ENCODE results near the gene ZMAT3. TPM values are rescaled to one million over a fixed set of nuclear protein-coding genes. Genes with fewer than 3 reads are reported as not detected.

ZMAT3 gene
- total RNA-seq, 2 donors from 2014 or later = 31.0 to 37.9 TPM

DNA sequence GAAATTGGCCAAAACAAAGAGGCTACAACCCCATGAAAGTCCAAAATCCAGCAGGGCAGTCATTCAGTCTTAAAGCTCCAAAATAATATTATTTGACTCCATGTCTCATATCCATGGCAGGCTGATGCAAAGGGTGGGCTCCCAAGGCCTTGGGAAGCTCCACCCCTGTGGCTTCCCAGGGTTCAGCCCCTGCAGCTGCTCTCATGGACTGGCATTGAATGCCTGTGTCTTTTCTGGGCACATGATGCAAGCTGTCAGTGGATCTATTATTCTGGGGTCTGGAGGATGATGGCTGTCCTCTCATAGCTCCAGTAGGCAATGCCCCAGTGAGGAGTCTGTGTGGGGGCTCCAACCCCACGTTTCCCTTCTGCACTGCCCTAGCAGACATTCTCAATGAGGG, 81.8 kb downstream of the ZMAT3 start:
- H3K4me3 ChIP-seq = no peak overlapping the region
- peaks cover 27% of the 10 kb centered on the region for H3K9me3 ChIP-seq
- DNase-seq (ENCODE audit: low spot score) (no peak), ATAC-seq (ENCODE audit: insufficient number of reproducible peaks, low FRiP score, low read depth) (no peak)
- H3K36me3 ChIP-seq = peaks cover 4% of the 10 kb centered on the region
- H3K27me3 ChIP-seq (replicated peaks; ENCODE audit: insufficient read depth) = no peaks in the 10 kb centered on the region
- no peak overlapping the region for H3K27ac ChIP-seq
- TF ChIP-seq, protein P1, sequence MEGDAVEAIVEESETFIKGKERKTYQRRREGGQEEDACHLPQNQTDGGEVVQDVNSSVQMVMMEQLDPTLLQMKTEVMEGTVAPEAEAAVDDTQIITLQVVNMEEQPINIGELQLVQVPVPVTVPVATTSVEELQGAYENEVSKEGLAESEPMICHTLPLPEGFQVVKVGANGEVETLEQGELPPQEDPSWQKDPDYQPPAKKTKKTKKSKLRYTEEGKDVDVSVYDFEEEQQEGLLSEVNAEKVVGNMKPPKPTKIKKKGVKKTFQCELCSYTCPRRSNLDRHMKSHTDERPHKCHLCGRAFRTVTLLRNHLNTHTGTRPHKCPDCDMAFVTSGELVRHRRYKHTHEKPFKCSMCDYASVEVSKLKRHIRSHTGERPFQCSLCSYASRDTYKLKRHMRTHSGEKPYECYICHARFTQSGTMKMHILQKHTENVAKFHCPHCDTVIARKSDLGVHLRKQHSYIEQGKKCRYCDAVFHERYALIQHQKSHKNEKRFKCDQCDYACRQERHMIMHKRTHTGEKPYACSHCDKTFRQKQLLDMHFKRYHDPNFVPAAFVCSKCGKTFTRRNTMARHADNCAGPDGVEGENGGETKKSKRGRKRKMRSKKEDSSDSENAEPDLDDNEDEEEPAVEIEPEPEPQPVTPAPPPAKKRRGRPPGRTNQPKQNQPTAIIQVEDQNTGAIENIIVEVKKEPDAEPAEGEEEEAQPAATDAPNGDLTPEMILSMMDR (IDR thresholded peaks at IDR 0.05) = no peak
- H3K4me1 ChIP-seq (ENCODE audit: control insufficient read depth in 1 of 2, low read depth in 2 of 2) = no peaks in the 10 kb centered on the region

DNA sequence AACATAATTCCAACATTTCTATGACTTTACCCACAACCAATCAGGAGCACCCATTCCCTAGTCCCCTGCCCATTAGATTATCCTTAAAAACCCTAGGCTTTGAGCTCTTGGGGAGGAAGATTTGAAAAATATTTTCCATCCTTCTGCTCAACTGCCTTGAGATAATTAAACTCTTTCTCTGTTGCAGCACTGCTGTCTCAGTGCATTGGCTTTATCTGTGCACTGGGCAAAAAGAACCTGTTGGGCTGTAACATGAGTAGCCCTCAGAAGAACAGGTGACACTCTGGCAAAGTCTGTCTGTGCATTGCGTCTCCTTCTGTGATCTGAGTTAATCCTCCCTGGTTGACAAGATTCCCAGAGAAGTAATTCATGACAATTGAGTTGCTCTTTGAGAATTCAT, 83.9 kb downstream of the ZMAT3 start:
- Histone ChIP-seq H3K4me1 (ENCODE audit: control insufficient read depth in 1 of 2, low read depth in 2 of 2) (no peaks in the 10 kb centered on the region), H3K27me3 (replicated peaks; ENCODE audit: insufficient read depth) (no peaks in the 10 kb centered on the region), H3K36me3 (peaks cover 4% of the 10 kb centered on the region), H3K4me3 (no peak overlapping the region), H3K9me3 (peaks cover 27% of the 10 kb centered on the region), H3K27ac (no peak overlapping the region)
- DNase-seq (ENCODE audit: low spot score) = no peak
- ATAC-seq (ENCODE audit: insufficient number of reproducible peaks, low FRiP score, low read depth) = no peak
- TF ChIP-seq, protein P1 (IDR thresholded peaks at IDR 0.05) = no peak

DNA sequence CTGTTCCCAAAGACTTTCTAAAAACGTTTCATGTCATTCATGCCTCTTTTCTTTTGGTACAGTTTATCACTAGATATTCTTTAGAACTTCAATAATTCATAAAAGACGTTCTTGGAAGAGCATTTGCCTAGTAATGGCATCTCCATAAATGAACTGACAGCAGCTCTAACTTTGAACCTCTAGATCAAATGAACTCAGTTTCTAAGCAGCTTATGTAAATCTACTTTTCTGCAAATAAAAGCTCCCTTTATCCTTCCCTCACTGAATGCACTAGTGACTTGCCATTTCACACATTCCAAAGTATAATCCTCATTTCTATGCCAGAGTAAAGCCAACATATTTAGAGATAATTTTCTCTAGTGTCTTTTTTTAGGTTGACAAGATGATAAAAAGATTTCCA, 85.2 kb downstream of the ZMAT3 start:
- H3K9me3 ChIP-seq = peaks cover 27% of the 10 kb centered on the region
- peaks cover 4% of the 10 kb centered on the region for H3K36me3 ChIP-seq
- no peaks in the 10 kb centered on the region for H3K4me1 ChIP-seq (ENCODE audit: control insufficient read depth in 1 of 2, low read depth in 2 of 2)
- no peaks in the 10 kb centered on the region for H3K27me3 ChIP-seq (replicated peaks; ENCODE audit: insufficient read depth)
- no peak overlapping the region for H3K4me3 ChIP-seq
- TF ChIP-seq, protein P1 (IDR thresholded peaks at IDR 0.05) = no peak
- no peak overlapping the region for H3K27ac ChIP-seq
- no peak for ATAC-seq (ENCODE audit: insufficient number of reproducible peaks, low FRiP score, low read depth)
- DNase-seq (ENCODE audit: low spot score) = no peak

GRCh38 chr3:178982137-178982536, 89.5 kb downstream of the ZMAT3 start:
- Histone ChIP-seq H3K27ac (no peak overlapping the region), H3K4me3 (no peak overlapping the region), H3K9me3 (peaks cover 3% of the 10 kb centered on the region), H3K4me1 (ENCODE audit: control insufficient read depth in 1 of 2, low read depth in 2 of 2) (no peaks in the 10 kb centered on the region), H3K36me3 (no peaks in the 10 kb centered on the region), H3K27me3 (replicated peaks; ENCODE audit: insufficient read depth) (no peaks in the 10 kb centered on the region)
- ATAC-seq (ENCODE audit: insufficient number of reproducible peaks, low FRiP score, low read depth) (no peak), DNase-seq (ENCODE audit: low spot score) (no peak)
- TF ChIP-seq, protein P1 (IDR thresholded peaks at IDR 0.05) = no peak

DNA sequence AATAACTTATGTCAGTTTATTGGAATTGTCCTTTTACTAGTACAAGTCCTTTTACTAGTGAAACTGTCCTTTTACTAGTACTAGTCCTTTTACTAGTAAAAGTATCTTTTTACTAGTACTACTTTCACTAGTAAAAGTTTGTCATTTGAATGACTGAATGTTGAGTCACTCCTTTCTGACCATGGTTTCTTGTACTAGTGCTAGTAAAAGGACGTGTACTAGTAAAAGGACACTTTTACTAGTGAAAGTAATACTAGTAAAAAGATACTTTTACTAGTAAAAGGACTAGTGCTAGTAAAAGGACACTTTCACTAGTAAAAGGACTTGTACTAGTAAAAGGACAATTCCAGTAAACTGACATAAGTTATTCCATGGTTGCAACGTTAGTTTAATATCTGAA, 96.3 kb downstream of the ZMAT3 start:
- Histone ChIP-seq H3K4me3 (no peak overlapping the region), H3K27ac (no peak overlapping the region), H3K9me3 (peaks cover 4% of the 10 kb centered on the region), H3K27me3 (replicated peaks; ENCODE audit: insufficient read depth) (no peaks in the 10 kb centered on the region), H3K4me1 (ENCODE audit: control insufficient read depth in 1 of 2, low read depth in 2 of 2) (no peaks in the 10 kb centered on the region), H3K36me3 (no peaks in the 10 kb centered on the region)
- ATAC-seq (ENCODE audit: insufficient number of reproducible peaks, low FRiP score, low read depth) (no peak), DNase-seq (ENCODE audit: low spot score) (no peak)
- TF ChIP-seq, protein P1 (IDR thresholded peaks at IDR 0.05) = no peak

All from thoracic aorta (tissue), 2 donors.